ENCODE data around the gene R3HCC1L. TPM values are rescaled to one million over a fixed set of nuclear protein-coding genes. Genes with fewer than 3 reads are reported as not detected.

R3HCC1L gene
- total and polyA plus RNA-seq, 9 of the 15 experiments (the other 6 are each of a cell fraction or from before 2014, with no cell fraction given) = 9.1 to 17.8 (median 12.6) TPM

DNA sequence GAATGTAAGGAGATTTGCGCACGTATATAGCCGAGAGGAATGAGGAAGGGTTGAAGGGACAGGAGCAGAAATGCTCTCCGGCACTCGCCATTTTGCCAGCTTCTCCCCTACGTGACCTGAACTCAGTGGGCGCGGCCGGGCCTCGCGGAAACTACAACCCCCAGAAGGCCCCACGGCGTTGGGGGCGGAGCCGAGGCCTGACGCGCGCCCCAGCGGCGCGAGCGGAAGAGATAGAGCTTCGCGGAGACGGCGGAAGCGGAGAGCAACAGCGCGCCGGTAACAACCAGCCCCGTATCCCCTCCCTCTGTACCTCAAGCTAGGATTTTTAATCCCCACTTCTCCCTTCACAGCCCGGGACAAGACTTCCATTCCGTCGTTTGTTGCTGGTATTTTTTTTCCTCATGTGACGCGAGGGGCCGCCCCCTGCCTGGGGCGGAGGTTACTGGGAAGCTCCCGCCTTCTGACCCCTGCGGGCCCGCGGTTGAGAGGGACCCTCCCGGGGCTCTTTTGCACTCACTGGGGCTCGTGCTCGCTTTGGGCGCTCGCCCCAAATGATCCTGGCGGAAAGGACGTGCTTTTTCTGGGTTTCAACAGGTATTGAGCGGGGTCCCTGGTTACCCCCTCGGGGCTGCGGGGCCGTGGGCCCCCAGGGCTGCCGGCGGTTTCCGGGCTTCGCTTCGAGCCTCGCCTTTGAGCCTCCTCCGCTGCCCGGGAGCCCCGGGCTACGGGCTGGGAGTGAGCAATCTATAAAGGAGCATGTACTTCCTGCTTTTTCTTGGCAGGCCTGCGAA, at the start of gene R3HCC1L (continued):
- no peak for TF ChIP-seq ZBTB8A (IDR thresholded peaks at IDR 0.05; ENCODE audit: partially characterized antibody)
- TF ChIP-seq XRCC5 (IDR thresholded peaks at IDR 0.05; ENCODE audit: low read depth, low read length) = no peak
- TF ChIP-seq MEIS2 (IDR thresholded peaks at IDR 0.05; ENCODE audit: partially characterized antibody) = no peak
- TF ChIP-seq, protein P1, sequence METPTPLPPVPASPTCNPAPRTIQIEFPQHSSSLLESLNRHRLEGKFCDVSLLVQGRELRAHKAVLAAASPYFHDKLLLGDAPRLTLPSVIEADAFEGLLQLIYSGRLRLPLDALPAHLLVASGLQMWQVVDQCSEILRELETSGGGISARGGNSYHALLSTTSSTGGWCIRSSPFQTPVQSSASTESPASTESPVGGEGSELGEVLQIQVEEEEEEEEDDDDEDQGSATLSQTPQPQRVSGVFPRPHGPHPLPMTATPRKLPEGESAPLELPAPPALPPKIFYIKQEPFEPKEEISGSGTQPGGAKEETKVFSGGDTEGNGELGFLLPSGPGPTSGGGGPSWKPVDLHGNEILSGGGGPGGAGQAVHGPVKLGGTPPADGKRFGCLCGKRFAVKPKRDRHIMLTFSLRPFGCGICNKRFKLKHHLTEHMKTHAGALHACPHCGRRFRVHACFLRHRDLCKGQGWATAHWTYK (CRISPR knock-in tag; IDR thresholded peaks at IDR 0.05) = no peak
- no peak for TF ChIP-seq NFYB (IDR thresholded peaks at IDR 0.05; ENCODE audit: extremely low read depth, insufficient read length)
- TF ChIP-seq KDM1A (IDR thresholded peaks at IDR 0.05) = no peak
- TF ChIP-seq ETV1 (tag; conservative IDR thresholded peaks at IDR 0.05; ENCODE audit: low read depth) = peak; percentile 83
- no peak for TF ChIP-seq FOXP1 (CRISPR knock-in tag; IDR thresholded peaks at IDR 0.05)
- TF ChIP-seq NR2F6 (CRISPR knock-in tag; IDR thresholded peaks at IDR 0.05) = no peak
- TF ChIP-seq SMARCA4 (IDR thresholded peaks at IDR 0.05) = no peak
- TF ChIP-seq ZNF444 (CRISPR knock-in tag; IDR thresholded peaks at IDR 0.05) = no peak
- TF ChIP-seq, protein P2, sequence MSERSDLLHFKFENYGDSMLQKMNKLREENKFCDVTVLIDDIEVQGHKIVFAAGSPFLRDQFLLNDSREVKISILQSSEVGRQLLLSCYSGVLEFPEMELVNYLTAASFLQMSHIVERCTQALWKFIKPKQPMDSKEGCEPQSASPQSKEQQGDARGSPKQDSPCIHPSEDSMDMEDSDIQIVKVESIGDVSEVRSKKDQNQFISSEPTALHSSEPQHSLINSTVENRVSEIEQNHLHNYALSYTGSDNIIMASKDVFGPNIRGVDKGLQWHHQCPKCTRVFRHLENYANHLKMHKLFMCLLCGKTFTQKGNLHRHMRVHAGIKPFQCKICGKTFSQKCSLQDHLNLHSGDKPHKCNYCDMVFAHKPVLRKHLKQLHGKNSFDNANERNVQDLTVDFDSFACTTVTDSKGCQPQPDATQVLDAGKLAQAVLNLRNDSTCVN (CRISPR knock-in tag; IDR thresholded peaks at IDR 0.05) = no peak
- no peak for TF ChIP-seq ZBED1 (IDR thresholded peaks at IDR 0.05)
- no peak for TF ChIP-seq TEAD2 (tag; IDR thresholded peaks at IDR 0.05)
- TF ChIP-seq, protein P3, sequence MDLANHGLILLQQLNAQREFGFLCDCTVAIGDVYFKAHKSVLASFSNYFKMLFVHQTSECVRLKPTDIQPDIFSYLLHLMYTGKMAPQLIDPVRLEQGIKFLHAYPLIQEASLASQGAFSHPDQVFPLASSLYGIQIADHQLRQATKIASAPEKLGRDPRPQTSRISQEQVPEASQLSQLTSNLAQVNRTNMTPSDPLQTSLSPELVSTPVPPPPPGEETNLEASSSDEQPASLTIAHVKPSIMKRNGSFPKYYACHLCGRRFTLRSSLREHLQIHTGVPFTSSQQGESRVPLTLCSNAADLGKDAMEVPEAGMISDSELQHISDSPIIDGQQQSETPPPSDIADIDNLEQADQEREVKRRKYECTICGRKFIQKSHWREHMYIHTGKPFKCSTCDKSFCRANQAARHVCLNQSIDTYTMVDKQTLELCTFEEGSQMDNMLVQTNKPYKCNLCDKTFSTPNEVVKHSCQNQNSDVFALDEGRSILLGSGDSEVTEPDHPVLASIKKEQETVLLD (IDR thresholded peaks at IDR 0.05) = no peak
- TF ChIP-seq ZNF780A (CRISPR knock-in tag; IDR thresholded peaks at IDR 0.05) = no peak
- no peak for TF ChIP-seq SP2 (IDR thresholded peaks at IDR 0.05; ENCODE audit: extremely low read depth, low read depth, low read length, poor library complexity, severe bottlenecking)
- TF ChIP-seq EP400 (IDR thresholded peaks at IDR 0.05) = peak; percentile 68
- TF ChIP-seq POU5F1 (IDR thresholded peaks at IDR 0.05; ENCODE audit: borderline replicate concordance, low read depth, low read length, partially characterized antibody) = no peak
- TF ChIP-seq PCBP2 (IDR thresholded peaks at IDR 0.05; ENCODE audit: low read depth, low read length, poor library complexity, severe bottlenecking) = no peak
- TF ChIP-seq POLR2H (tag; IDR thresholded peaks at IDR 0.05; ENCODE audit: low read depth) = peak; percentile 76
- TF ChIP-seq, protein P4, sequence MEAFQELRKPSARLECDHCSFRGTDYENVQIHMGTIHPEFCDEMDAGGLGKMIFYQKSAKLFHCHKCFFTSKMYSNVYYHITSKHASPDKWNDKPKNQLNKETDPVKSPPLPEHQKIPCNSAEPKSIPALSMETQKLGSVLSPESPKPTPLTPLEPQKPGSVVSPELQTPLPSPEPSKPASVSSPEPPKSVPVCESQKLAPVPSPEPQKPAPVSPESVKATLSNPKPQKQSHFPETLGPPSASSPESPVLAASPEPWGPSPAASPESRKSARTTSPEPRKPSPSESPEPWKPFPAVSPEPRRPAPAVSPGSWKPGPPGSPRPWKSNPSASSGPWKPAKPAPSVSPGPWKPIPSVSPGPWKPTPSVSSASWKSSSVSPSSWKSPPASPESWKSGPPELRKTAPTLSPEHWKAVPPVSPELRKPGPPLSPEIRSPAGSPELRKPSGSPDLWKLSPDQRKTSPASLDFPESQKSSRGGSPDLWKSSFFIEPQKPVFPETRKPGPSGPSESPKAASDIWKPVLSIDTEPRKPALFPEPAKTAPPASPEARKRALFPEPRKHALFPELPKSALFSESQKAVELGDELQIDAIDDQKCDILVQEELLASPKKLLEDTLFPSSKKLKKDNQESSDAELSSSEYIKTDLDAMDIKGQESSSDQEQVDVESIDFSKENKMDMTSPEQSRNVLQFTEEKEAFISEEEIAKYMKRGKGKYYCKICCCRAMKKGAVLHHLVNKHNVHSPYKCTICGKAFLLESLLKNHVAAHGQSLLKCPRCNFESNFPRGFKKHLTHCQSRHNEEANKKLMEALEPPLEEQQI (IDR thresholded peaks at IDR 0.05) = no peak
